Spleen (tissue), 7 donors: ENCODE results near the gene AHRR.

Source experiments
- POLR2A ChIP-seq, 3 donors: fragments of 450-650 bp; IDR thresholded peaks; one replicate each; pipeline ENCODE4 v1.5.1; 2017; ENCODE audit warnings: antibody characterized with exemption in 3 of 3, mild to moderate bottlenecking in 1 of 3
- TF ChIP-seq, protein P1 (sequence below), 11 experiments: fragments of 200-600 bp in 7 of 11; fragments of 450-650 bp in 4 of 11; sonication (generic) in 4 of 11; IDR thresholded peaks in 8 of 11; conservative IDR thresholded peaks in 3 of 11; 1 replicate in 7 of 11; 2 replicates in 4 of 11; pipeline versions ENCODE4 v1.4.0 to v1.8.0; 2016 to 2021; ENCODE audit warnings: antibody characterized with exemption in 11 of 11, inconsistent platforms in 4 of 11, mild to moderate bottlenecking in 1 of 11
- donor health status: DM: no; HTN: no; CAD: no; lungs with moderate emphysema.
- donor health status: DM: no; HTN: no; CAD: no.
- donor health status: DM: no; HTN: no; CAD: no.

DNA sequence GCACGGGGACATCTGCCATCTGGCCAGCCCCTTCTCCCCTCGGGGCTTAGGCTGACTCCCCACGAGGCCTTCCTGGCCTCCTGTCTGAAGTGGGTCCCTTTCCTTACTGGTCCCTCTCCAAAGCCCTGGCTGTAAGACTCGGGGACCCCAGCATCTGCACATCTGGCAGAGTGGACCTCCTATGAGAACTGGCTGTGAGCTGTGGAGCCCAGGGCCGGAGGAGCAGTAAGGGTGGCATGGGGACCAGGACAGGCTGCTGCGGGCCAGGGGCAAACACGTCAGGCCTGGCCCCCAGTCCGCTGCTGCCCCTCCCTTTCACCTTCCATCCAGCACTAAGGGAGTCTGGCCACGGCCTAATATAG, 155.3 kb downstream of the AHRR start:
- TF ChIP-seq, protein P1, sequence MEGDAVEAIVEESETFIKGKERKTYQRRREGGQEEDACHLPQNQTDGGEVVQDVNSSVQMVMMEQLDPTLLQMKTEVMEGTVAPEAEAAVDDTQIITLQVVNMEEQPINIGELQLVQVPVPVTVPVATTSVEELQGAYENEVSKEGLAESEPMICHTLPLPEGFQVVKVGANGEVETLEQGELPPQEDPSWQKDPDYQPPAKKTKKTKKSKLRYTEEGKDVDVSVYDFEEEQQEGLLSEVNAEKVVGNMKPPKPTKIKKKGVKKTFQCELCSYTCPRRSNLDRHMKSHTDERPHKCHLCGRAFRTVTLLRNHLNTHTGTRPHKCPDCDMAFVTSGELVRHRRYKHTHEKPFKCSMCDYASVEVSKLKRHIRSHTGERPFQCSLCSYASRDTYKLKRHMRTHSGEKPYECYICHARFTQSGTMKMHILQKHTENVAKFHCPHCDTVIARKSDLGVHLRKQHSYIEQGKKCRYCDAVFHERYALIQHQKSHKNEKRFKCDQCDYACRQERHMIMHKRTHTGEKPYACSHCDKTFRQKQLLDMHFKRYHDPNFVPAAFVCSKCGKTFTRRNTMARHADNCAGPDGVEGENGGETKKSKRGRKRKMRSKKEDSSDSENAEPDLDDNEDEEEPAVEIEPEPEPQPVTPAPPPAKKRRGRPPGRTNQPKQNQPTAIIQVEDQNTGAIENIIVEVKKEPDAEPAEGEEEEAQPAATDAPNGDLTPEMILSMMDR (IDR thresholded peaks at IDR 0.05 in 8 of 11, conservative IDR thresholded peaks at IDR 0.05 in 3 of 11): no peak
- TF ChIP-seq POLR2A (IDR thresholded peaks at IDR 0.05): no peak
